Tibial artery (tissue), 4 donors: ENCODE data around the gene CDH18.

ENCODE experiments used
- DNase-seq, 2 donors: peaks; one replicate each; pipeline ENCODE4 v3.0.0-alpha.2; 2019
- H3K27ac ChIP-seq, 2 donors: fragments of 200-600 bp; sonication (generic) in 1 of 2; 1 replicate in 1 of 2; 2 replicates in 1 of 2; pipeline ENCODE4 v1.5.1; 2018 to 2019; ENCODE audit warnings: mild to moderate bottlenecking in 1 of 2
- H3K27me3 ChIP-seq, 2 donors: fragments of 200-600 bp; sonication (generic) in 1 of 2; one replicate each; pipeline versions ENCODE4 v1.5.1 to v1.6.0; 2016 to 2019
- H3K36me3 ChIP-seq, 3 donors: fragments of 200-600 bp; sonication (generic) in 2 of 3; one replicate each; pipeline ENCODE4 v1.5.1; 2016 to 2019; ENCODE audit warnings: mild to moderate bottlenecking in 2 of 3
- H3K4me1 ChIP-seq, 4 donors: fragments of 200-600 bp; sonication (generic) in 2 of 4; 1 replicate in 3 of 4; 2 replicates in 1 of 4; pipeline ENCODE4 v1.5.1; 2016 to 2019
- H3K4me3 ChIP-seq, 2 donors: fragments of 200-600 bp; sonication (generic) in 1 of 2; 1 replicate in 1 of 2; 2 replicates in 1 of 2; pipeline ENCODE4 v1.5.1; 2018 to 2019; ENCODE audit warnings: mild to moderate bottlenecking in 2 of 2
- H3K9me3 ChIP-seq, 3 donors: fragments of 200-600 bp; sonication (generic) in 1 of 3; one replicate each; pipeline ENCODE4 v1.5.1; 2016 to 2019
- CTCF ChIP-seq, 2 experiments: fragments of 200-600 bp in 1 of 2; fragments of 450-650 bp in 1 of 2; IDR thresholded peaks; one replicate each; pipeline ENCODE4 v1.5.1; 2017 to 2019; ENCODE audit warnings: antibody characterized with exemption in 2 of 2, mild to moderate bottlenecking in 1 of 2, moderate library complexity in 1 of 2
- intact Hi-C: fragments of 100-400 bp; cut with DNase I; formaldehyde crosslinking; loops from one replicate; pipeline ENCODE4 v1.15.0; 2023; ENCODE audit warnings: low total_unique reads

CDH18 gene

GRCh38 chr5:19706776-19707175, 281.2 kb downstream of the CDH18 start:
- Histone ChIP-seq H3K27me3 (no peaks in the 10 kb centered on the region), H3K9me3 (no peaks in the 10 kb centered on the region), H3K36me3 (no peaks in the 10 kb centered on the region), H3K27ac (no peak overlapping the region), H3K4me1 (no peaks in the 10 kb centered on the region), H3K4me3 (no peak overlapping the region)
- DNase-seq = no peak
- no peak for TF ChIP-seq CTCF (IDR thresholded peaks at IDR 0.05)
- intact Hi-C loops = no loop called here

- TF ChIP-seq CTCF (IDR thresholded peaks at IDR 0.05) = no peak
- no peak for DNase-seq
- Histone ChIP-seq H3K27me3 (no peaks in the 10 kb centered on the region), H3K27ac (no peak overlapping the region), H3K9me3 (no peaks in the 10 kb centered on the region), H3K4me3 (no peak overlapping the region), H3K4me1 (no peaks in the 10 kb centered on the region), H3K36me3 (no peaks in the 10 kb centered on the region)
- intact Hi-C loops = no loop called here
Measured at GRCh38 chr5:19701731-19702130, 286.3 kb downstream of the CDH18 start.

DNA sequence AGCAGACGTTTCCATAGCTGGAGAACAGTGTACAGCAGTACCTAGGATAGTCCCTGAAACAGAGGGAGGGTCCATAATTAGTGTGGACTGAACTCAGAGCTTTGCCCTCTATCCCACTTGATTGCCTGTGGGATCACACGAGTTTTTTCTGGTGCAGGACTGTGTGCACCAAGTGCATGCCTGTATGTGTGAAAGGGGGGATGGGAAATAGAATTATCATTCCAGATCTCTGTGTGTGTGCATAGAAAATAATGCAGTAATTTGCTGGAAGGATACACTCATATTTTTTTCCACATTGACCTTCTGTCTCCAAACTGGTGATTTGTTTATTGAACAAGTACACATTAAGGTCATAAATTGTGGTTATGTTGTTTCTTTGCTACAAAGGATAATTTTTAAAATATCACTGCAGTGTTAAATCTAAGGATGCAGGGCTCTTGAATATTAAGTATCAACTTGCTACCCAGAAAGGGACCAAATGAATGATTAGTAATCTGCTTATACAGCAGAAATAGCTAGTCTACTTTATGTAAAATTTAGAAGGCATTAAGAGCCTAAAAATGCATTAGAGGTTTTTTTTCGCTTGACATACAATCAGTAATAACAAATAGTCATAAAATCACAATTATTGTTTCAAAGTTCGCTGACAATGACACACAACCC, 292.9 kb downstream of the CDH18 start:
- TF ChIP-seq CTCF (IDR thresholded peaks at IDR 0.05) = no peak
- Histone ChIP-seq H3K4me1 (no peaks in the 10 kb centered on the region), H3K36me3 (no peaks in the 10 kb centered on the region), H3K9me3 (no peaks in the 10 kb centered on the region), H3K27ac (no peak overlapping the region), H3K27me3 (no peaks in the 10 kb centered on the region), H3K4me3 (no peak overlapping the region)
- intact Hi-C loops = no loop called here
- DNase-seq = no peak

GRCh38 chr5:19690978-19691377, 297.0 kb downstream of the CDH18 start:
- TF ChIP-seq CTCF (IDR thresholded peaks at IDR 0.05) = no peak
- intact Hi-C loops = no loop called here
- Histone ChIP-seq H3K4me1 (no peaks in the 10 kb centered on the region), H3K27ac (no peak overlapping the region), H3K4me3 (no peak overlapping the region), H3K9me3 (no peaks in the 10 kb centered on the region), H3K27me3 (no peaks in the 10 kb centered on the region), H3K36me3 (no peaks in the 10 kb centered on the region)
- DNase-seq = no peak

GRCh38 chr5:19685473-19685872, 302.5 kb downstream of the CDH18 start:
- H3K4me3 ChIP-seq = no peak overlapping the region
- intact Hi-C loops = no loop called here
- no peaks in the 10 kb centered on the region for H3K4me1 ChIP-seq
- no peaks in the 10 kb centered on the region for H3K27me3 ChIP-seq
- no peak for DNase-seq
- TF ChIP-seq CTCF (IDR thresholded peaks at IDR 0.05) = no peak
- no peak overlapping the region for H3K27ac ChIP-seq
- no peaks in the 10 kb centered on the region for H3K9me3 ChIP-seq
- H3K36me3 ChIP-seq = no peaks in the 10 kb centered on the region

- TF ChIP-seq CTCF (IDR thresholded peaks at IDR 0.05) = no peak
Measured at GRCh38 chr5:19676895-19677294, 311.1 kb downstream of the CDH18 start.

More at GRCh38 chr5:19676895-19677294, 311.1 kb downstream of the CDH18 start:
- Histone ChIP-seq H3K36me3 (no peaks in the 10 kb centered on the region), H3K9me3 (no peaks in the 10 kb centered on the region), H3K27ac (no peak overlapping the region), H3K4me3 (no peak overlapping the region), H3K4me1 (no peaks in the 10 kb centered on the region), H3K27me3 (no peaks in the 10 kb centered on the region)
- no peak for DNase-seq
- intact Hi-C loops = no loop called here
